ENCODE data around the gene PCDHB10.
"Not testable (repeated sequence)": the region's sequence is repeated elsewhere in the genome, so short reads cannot be mapped to it uniquely, and the experiment has no call there.

PCDHB10 gene

GRCh38 chr5:141192110-141192725, at the start of gene PCDHB10:
Gene PCDHB10 (plus strand): TSS chr5:141192353. CDS start chr5:141192553, 200 bp downstream.
- peak; percentile 18 for DNase-seq

- no peak for DNase-seq
These were observed 42.3 kb upstream of the PCDHB10 start, which contains the start of gene PCDHB6 for GRCh38 chr5:141149812-141150211. Gene PCDHB6 (plus strand): TSS chr5:141150057. CDS start chr5:141150258, 201 bp downstream.

- no peak for DNase-seq
These were observed 41.7 kb upstream of the PCDHB10 start for GRCh38 chr5:141150224-141150992.

- no peak for DNase-seq
These were observed 41.2 kb upstream of the PCDHB10 start for GRCh38 chr5:141150993-141151325.

GRCh38 chr5:141151632-141152031, 40.5 kb upstream of the PCDHB10 start:
- DNase-seq, result not testable (repeated sequence)

- DNase-seq, result not testable (repeated sequence)
These were observed 40.1 kb upstream of the PCDHB10 start for GRCh38 chr5:141152096-141152495.

GRCh38 chr5:141155540-141156374, 36.4 kb upstream of the PCDHB10 start:
- DNase-seq, result no peak

GRCh38 chr5:141157356-141157755, 34.8 kb upstream of the PCDHB10 start:
- DNase-seq, result not testable (repeated sequence)

GRCh38 chr5:141157901-141158300, 34.3 kb upstream of the PCDHB10 start:
- not testable (repeated sequence) for DNase-seq

GRCh38 chr5:141172381-141173204, 19.6 kb upstream of the PCDHB10 start, which contains the start of gene PCDHB7:
Gene PCDHB7 (plus strand): TSS chr5:141172644. CDS start chr5:141172836, 192 bp downstream.
- DNase-seq, result no peak

- DNase-seq, result not testable (repeated sequence)
These were observed 17.7 kb upstream of the PCDHB10 start for GRCh38 chr5:141174291-141175104.

- no peak for DNase-seq
These were observed 16.2 kb upstream of the PCDHB10 start for GRCh38 chr5:141175933-141176332.

- DNase-seq, result not testable (repeated sequence)
These were observed 14.5 kb upstream of the PCDHB10 start, which contains the start of gene PCDHB8 for GRCh38 chr5:141177577-141178191. Gene PCDHB8 (plus strand): TSS chr5:141177790. CDS start chr5:141178035, 245 bp downstream.

GRCh38 chr5:141179371-141179770, 12.8 kb upstream of the PCDHB10 start:
- not testable (repeated sequence) for DNase-seq

GRCh38 chr5:141179876-141180275, 12.3 kb upstream of the PCDHB10 start:
- DNase-seq, result not testable (repeated sequence)

- no peak for DNase-seq
These were observed 11.8 kb upstream of the PCDHB10 start for GRCh38 chr5:141180313-141180712.

GRCh38 chr5:141182248-141182647, 9.9 kb upstream of the PCDHB10 start, which contains the start of gene PCDHB16:
Gene PCDHB16 (plus strand): TSS chr5:141182387. CDS start chr5:141182560, 173 bp downstream.
- no peak for DNase-seq

GRCh38 chr5:141184117-141184855, 7.9 kb upstream of the PCDHB10 start:
- DNase-seq, result not testable (repeated sequence)

GRCh38 chr5:141186897-141187512, 5.1 kb upstream of the PCDHB10 start, which contains the start of gene PCDHB9:
Gene PCDHB9 (plus strand): TSS chr5:141187161. CDS start chr5:141187319, 158 bp downstream.
- no peak for DNase-seq
